ENCODE measurements around the gene OTOA.
"Not testable (repeated sequence)": the region's sequence is repeated elsewhere in the genome, so short reads cannot be mapped to it uniquely, and the experiment has no call there.

OTOA gene

DNA sequence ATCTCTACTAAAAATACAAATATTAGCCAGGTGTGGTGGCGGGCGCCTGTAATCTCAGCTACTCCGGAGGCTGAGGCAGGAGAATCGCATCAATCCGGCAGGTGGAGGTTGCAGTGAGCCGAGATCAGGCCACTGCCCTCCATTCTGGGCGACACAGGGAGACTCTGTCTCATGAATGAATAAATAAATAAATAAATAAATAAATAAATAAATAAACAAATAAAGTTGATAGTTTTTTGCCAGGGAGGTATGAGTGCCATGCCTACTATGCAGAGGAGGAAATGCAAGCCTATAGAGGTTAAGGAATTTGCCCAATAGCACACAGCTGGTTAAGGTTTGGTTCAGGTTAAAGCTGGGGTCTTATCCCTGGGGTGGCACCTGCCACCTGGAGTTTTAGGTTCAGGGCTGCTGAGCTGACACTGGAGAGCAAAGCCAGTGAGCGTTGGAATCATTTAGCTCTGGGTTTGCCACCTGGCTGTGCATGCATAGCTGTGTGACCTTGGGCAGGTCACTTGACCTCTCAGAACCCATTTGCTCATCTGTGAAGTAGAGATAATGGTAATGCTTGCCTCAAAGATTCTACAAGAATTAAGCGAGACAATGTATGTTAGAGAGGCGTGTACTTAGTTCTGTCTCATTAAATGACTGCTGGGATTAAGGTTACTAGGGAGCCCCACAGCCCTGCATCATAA is 1.2 kb downstream of the OTOA start:
- H3K4me3 ChIP-seq (ENCODE audit: low read depth, low read length) = no peak overlapping the region
- TF ChIP-seq, protein P1, sequence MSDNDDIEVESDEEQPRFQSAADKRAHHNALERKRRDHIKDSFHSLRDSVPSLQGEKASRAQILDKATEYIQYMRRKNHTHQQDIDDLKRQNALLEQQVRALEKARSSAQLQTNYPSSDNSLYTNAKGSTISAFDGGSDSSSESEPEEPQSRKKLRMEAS (IDR thresholded peaks at IDR 0.05; ENCODE audit: low read depth, low read length) = no peak
- TF ChIP-seq MYC (IDR thresholded peaks at IDR 0.05; ENCODE audit: low read depth, low read length) (no peak), POLR2A (IDR thresholded peaks at IDR 0.05; ENCODE audit: extremely low read depth, insufficient read length) (no peak)
- TF ChIP-seq, protein P2, sequence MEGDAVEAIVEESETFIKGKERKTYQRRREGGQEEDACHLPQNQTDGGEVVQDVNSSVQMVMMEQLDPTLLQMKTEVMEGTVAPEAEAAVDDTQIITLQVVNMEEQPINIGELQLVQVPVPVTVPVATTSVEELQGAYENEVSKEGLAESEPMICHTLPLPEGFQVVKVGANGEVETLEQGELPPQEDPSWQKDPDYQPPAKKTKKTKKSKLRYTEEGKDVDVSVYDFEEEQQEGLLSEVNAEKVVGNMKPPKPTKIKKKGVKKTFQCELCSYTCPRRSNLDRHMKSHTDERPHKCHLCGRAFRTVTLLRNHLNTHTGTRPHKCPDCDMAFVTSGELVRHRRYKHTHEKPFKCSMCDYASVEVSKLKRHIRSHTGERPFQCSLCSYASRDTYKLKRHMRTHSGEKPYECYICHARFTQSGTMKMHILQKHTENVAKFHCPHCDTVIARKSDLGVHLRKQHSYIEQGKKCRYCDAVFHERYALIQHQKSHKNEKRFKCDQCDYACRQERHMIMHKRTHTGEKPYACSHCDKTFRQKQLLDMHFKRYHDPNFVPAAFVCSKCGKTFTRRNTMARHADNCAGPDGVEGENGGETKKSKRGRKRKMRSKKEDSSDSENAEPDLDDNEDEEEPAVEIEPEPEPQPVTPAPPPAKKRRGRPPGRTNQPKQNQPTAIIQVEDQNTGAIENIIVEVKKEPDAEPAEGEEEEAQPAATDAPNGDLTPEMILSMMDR (IDR thresholded peaks at IDR 0.05; ENCODE audit: low read depth, low read length) = no peak
- DNase-seq (ENCODE audit: low read depth) = no peak

DNA sequence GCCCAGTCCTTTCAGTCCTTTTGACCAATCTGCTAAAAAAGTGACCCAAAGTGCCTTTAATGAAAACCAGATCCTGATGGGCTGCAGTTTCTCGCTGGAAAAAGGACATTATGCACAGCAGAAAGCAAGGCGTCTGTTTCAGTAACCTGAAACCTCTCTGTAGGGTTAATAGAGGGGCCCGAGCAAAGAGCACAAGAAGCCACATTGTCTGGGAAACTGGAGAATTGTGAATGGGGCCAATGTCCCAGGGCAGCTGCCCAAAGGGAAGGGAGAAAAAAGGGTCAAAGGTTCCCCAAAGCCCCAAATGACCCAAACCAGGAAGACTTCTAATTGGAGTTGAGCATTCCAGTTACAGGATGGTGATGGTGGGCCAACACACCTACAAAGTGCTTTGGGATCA is 3.0 kb downstream of the OTOA start:
- no peak overlapping the region for H3K4me3 ChIP-seq (ENCODE audit: low read depth, low read length)
- TF ChIP-seq, protein P2 (IDR thresholded peaks at IDR 0.05; ENCODE audit: low read depth, low read length) = no peak
- no peak for TF ChIP-seq MYC (IDR thresholded peaks at IDR 0.05; ENCODE audit: low read depth, low read length)
- no peak for DNase-seq (ENCODE audit: low read depth)

DNA sequence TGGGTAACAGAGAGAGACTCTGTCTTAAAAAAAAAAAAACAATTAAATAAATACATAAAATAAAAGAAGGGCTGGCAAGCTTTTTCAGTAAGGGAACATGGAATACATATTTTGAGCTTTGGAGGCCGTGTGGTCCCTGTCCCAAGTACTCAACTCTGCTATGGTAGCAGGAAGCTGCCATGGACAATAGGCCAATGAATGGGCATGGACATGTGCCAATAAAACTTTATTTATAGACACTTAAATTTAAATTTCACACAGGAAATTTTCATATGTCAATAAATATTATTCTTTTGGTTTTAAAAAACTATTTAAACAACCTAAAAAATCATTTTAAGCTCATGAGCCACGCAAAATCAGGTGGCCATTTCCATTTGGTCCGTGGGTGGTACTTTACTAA is 3.8 kb downstream of the OTOA start:
- DNase-seq (ENCODE audit: low read depth) = no peak
- H3K4me3 ChIP-seq (ENCODE audit: low read depth, low read length) = no peak overlapping the region
- TF ChIP-seq, protein P2 (IDR thresholded peaks at IDR 0.05; ENCODE audit: low read depth, low read length) = no peak
- TF ChIP-seq POLR2A (IDR thresholded peaks at IDR 0.05; ENCODE audit: extremely low read depth, insufficient read length) = no peak
- TF ChIP-seq, protein P1 (IDR thresholded peaks at IDR 0.05; ENCODE audit: low read depth, low read length) = no peak
- TF ChIP-seq MYC (IDR thresholded peaks at IDR 0.05; ENCODE audit: low read depth, low read length) = no peak

DNA sequence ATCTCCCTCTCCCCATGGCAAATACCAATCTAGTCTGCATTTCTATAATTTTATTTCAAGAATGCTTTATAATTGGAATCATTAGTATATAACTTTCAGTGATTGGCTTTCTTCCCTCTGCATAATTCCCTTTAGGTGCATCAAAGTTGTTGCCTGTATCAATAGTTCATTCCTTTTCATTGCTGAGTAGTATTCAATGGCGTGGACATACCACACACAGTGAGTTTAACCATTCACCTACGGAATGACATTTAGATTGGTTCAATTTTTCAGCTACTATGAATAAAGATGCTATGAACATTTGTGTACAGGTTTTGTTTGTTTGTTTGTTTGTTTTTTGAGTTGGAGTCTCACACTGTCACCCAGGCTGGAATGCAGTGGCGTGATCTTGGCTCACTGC is 9.7 kb downstream of the OTOA start:
- H3K4me3 ChIP-seq (ENCODE audit: low read depth, low read length) = no peak overlapping the region
- TF ChIP-seq, protein P2 (IDR thresholded peaks at IDR 0.05; ENCODE audit: low read depth, low read length) = no peak
- TF ChIP-seq POLR2A (IDR thresholded peaks at IDR 0.05; ENCODE audit: extremely low read depth, insufficient read length) = no peak
- TF ChIP-seq MYC (IDR thresholded peaks at IDR 0.05; ENCODE audit: low read depth, low read length) = no peak
- TF ChIP-seq, protein P1 (IDR thresholded peaks at IDR 0.05; ENCODE audit: low read depth, low read length) = no peak
- no peak for DNase-seq (ENCODE audit: low read depth)

DNA sequence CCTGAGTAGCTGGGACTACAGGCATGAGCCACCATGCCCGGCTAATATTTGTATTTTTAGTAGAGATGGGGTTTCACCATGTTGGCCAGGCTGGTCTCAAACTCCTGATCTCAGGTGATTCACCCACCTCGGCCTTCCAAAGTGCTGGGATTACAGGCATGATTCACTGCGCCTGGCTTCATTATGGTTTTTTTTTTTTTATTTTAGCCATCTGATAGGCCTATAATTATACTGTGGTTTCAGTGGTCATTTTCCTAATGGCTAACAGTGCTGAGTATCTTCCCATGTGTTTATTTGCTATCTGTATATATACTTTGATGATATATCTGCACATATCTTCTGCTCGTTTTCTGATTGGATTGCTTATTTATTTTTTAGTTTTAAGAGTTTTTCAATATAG is 10.7 kb downstream of the OTOA start:
- not testable (repeated sequence) for H3K4me3 ChIP-seq (ENCODE audit: low read depth, low read length); DNase-seq (ENCODE audit: low read depth)

DNA sequence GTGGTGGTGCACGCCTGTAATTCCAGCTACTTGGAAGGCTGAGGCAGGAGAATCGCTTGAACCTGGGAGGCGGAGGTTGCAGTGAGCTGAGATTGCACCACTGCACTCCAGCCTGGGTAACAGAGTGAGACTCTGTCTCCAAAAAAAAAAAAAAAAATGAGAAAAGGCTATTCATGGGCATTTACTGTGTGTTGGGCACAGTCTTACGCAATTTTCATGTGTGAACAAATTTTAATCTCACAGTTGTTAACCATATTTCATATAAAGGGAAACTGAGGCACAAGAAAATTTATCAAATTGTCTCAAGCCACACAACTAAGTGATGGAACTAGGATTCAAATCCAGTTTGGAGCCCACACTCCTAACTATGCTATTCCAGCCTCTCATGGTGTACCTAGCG is 16.9 kb downstream of the OTOA start:
- DNase-seq (ENCODE audit: low read depth); H3K4me3 ChIP-seq (ENCODE audit: low read depth, low read length): not testable (repeated sequence)

DNA sequence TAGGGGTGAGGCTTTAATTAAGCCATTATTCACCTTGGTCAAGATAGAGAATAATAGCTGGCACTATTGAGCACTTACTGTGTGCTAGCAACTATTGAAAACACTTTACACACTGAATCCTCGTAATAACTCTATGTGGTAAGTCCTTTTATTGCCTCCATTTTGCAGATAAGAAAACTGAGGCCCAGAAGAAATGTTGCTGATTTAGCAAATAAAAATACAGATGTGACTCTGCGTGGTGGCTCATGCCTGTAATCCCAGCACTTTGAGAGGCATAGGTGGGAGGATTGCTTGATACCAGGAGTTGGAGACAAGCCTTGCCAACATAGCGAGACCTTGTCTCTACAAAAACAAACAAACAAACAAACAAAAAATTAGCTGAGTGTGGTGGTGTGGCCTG is 19.4 kb downstream of the OTOA start:
- H3K4me3 ChIP-seq (ENCODE audit: low read depth, low read length) = no peak overlapping the region
- TF ChIP-seq POLR2A (IDR thresholded peaks at IDR 0.05; ENCODE audit: extremely low read depth, insufficient read length) = no peak
- TF ChIP-seq MYC (IDR thresholded peaks at IDR 0.05; ENCODE audit: low read depth, low read length) = no peak
- TF ChIP-seq, protein P1 (IDR thresholded peaks at IDR 0.05; ENCODE audit: low read depth, low read length) = no peak
- DNase-seq (ENCODE audit: low read depth) = no peak
